Lower leg skin (tissue), 4 donors: ENCODE measurements around the gene SHROOM3. TPM values are rescaled to one million over a fixed set of nuclear protein-coding genes. Genes with fewer than 3 reads are reported as not detected.

Source experiments
- DNase-seq, 2 donors: peaks; one replicate each; pipeline ENCODE4 v3.0.0-alpha.2; 2019; ENCODE audit warnings: low spot score in 2 of 2
- H3K4me3 ChIP-seq: fragments of 200-600 bp; sonication (generic); 2 replicates; pipeline ENCODE4 v1.5.1; 2017; ENCODE audit warnings: mild to moderate bottlenecking, low read depth; ENCODE audit not compliant: poor library complexity, severe bottlenecking
- POLR2A ChIP-seq, 2 donors: fragments of 450-650 bp; IDR thresholded peaks; one replicate each; pipeline ENCODE4 v1.6.1; 2016 to 2017; ENCODE audit warnings: antibody characterized with exemption in 2 of 2, mild to moderate bottlenecking in 1 of 2, moderate library complexity in 1 of 2
- WGBS, 2 donors: methylation state at CpG; one replicate each; pipeline ENCODE4 v1.1.5; 2018; 5-methylcytosine and 5-hydroxymethylcytosine counted together
- intact Hi-C: fragments of 100-400 bp; cut with DNase I; formaldehyde crosslinking; loops from one replicate; pipeline ENCODE4 v1.15.0; 2023; ENCODE audit warnings: low total_unique reads
- total RNA-seq, 4 donors: library from RNA; depleted of rRNA; stranded (reverse); fragments of >200 nt; gene quantifications; one replicate each; pipeline ENCODE4 v1.1.0, GENCODE V29; 2016
- TF ChIP-seq, protein P1 (sequence below), 3 donors: fragments of 450-650 bp; IDR thresholded peaks; one replicate each; pipeline ENCODE4 v1.5.1; 2016; ENCODE audit warnings: antibody characterized with exemption in 3 of 3, mild to moderate bottlenecking in 3 of 3, moderate library complexity in 2 of 3

SHROOM3 gene
- total RNA-seq, 4 donors from 2014 or later: 37.7 to 88.8 (median 44.0) TPM

DNA sequence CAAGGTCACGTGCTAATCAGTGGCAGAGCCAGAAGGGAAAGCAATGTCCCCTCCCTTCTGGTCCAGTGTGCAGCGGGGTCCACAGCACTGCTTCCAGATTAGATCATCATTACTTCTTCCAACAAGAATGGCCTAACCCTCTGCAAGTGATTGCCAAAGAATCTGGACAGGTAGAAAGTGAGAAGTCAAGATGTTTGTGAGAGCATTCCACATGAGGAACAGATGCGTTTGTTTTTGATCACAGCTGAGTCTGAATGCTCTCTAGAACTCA lies 147.7 kb downstream of the SHROOM3 start:
- intact Hi-C loops: no loop called here
- DNase-seq: no peak
- 84 to 93% methylated on average over 3 of the region's 3 CpGs for WGBS, 2 donors
- no peak overlapping the region for H3K4me3 ChIP-seq
- TF ChIP-seq, protein P1, sequence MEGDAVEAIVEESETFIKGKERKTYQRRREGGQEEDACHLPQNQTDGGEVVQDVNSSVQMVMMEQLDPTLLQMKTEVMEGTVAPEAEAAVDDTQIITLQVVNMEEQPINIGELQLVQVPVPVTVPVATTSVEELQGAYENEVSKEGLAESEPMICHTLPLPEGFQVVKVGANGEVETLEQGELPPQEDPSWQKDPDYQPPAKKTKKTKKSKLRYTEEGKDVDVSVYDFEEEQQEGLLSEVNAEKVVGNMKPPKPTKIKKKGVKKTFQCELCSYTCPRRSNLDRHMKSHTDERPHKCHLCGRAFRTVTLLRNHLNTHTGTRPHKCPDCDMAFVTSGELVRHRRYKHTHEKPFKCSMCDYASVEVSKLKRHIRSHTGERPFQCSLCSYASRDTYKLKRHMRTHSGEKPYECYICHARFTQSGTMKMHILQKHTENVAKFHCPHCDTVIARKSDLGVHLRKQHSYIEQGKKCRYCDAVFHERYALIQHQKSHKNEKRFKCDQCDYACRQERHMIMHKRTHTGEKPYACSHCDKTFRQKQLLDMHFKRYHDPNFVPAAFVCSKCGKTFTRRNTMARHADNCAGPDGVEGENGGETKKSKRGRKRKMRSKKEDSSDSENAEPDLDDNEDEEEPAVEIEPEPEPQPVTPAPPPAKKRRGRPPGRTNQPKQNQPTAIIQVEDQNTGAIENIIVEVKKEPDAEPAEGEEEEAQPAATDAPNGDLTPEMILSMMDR (IDR thresholded peaks at IDR 0.05): no peak
- TF ChIP-seq POLR2A (IDR thresholded peaks at IDR 0.05): no peak

DNA sequence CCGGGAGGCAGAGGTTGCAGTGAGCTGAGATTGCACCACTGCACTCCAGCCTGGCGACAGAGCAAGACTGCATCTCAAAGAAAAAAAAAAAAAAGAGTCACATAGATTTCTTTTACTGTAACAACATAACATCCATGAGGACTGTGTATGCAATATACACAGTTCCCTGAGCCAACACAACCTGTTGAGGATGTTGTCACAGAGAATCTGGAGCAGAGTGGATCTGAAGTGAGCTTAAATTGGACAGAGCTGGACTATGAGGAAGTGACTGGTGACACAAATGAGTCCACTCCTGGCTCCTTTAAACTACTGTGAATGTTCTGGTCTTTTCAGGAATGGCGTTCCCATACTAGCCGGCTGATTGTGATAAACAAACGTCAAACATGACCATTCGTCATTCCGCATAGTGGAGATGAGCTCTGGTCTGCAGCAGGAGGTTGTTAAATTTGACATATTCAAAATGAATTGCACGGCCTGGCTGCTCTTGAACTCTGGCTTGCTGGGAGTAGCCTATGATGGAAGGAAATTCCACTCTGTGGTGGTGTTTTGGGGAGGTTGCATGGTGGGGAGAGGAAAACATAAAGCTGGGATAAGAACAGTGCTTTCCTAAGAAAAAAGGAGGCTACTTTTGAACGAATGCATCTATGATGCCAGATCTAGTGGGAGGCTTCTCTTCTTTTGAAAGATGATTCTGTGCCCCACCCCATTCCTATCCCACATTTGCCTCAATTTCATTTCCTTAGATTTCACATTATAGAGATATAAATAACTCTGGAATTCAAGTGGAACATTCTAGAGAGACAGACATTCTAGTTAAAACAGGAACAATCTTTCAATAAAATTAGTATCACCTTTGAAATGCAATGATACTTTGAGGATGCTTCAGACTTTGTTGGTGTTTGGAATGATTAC lies 149.5 kb downstream of the SHROOM3 start:
- no peak overlapping the region for H3K4me3 ChIP-seq
- TF ChIP-seq, protein P1 (IDR thresholded peaks at IDR 0.05): no peak
- no peak for TF ChIP-seq POLR2A (IDR thresholded peaks at IDR 0.05)
- DNase-seq: no peak
- intact Hi-C loops: no loop called here
- WGBS, 2 donors: 81 to 84% methylated on average over 9 of the region's 9 CpGs

DNA sequence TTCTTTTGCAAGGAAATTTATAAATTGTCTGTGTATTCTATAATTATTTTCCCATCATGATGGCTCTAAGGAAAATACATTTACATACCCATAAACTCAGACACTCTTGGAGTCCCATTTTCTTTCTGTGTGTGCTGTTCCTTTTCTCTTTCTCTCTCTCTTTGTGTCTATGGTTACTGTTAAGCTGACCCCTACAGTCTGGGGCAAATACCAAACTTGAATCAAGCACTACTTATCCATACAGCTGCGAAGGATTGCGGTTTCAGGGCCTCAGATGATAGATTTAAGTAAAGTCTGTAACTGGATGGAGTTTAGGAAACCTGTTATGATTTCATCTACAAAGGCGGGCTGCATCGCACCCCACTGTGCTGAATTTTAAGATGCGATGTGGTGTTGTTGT lies 150.2 kb downstream of the SHROOM3 start:
- intact Hi-C loops: no loop called here
- no peak overlapping the region for H3K4me3 ChIP-seq
- DNase-seq: no peak
- WGBS, 2 donors: 73 to 84% methylated on average over 5 of the region's 5 CpGs
- no peak for TF ChIP-seq POLR2A (IDR thresholded peaks at IDR 0.05)
- TF ChIP-seq, protein P1 (IDR thresholded peaks at IDR 0.05): no peak

DNA sequence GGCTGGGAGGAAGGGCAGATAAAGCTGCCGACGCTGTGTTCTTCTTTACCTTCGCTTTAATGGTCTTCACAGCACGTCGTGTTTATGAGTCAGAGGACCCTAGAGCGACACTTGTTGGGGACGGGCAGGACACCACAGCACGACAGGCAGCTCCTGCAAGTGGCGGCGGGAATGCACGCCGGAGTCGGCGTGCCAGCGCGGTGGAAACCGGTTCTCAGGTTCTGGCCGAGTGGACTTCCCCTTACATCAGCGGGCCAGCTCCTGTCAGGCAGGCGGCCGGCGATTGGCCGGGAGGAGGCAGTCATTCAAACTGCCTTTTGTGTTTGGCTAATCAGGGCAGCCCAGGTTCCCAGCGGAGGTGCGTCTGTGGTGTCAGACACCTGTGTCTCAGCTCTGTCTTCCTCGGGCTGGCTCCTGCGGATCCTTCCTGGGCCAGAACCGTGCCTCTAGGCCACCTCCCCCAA lies 150.9 kb downstream of the SHROOM3 start:
- WGBS, 2 donors: 8 to 13% methylated on average over 26 to 28 of the region's 28 CpGs
- peak; percentile 64 to 91 for DNase-seq
- intact Hi-C loops: no loop called here

DNA sequence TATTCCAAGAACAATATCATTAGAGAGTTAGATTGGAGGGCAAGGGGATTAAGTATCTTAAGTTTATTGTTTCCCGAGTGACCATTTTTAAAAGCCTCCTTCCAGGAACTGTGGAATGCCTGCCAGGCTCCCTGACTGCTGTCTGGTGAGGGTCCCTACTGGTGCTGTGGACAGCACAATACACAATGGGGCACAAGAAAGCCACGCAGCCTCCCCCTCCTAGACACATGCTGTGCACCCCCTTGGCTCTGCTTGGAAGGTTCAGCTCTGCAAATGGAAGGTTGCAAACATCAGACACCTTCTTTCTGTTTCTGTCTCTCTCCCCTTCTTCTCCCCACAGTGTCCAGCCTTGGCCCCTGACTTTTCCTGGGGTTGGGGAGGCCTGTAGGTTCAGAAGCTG lies 153.2 kb downstream of the SHROOM3 start:
- no peak for TF ChIP-seq POLR2A (IDR thresholded peaks at IDR 0.05)
- TF ChIP-seq, protein P1 (IDR thresholded peaks at IDR 0.05): no peak
- no peak overlapping the region for H3K4me3 ChIP-seq
- no peak for DNase-seq
- intact Hi-C loops: no loop called here
- 80 to 85% methylated on average over 2 of the region's 2 CpGs for WGBS, 2 donors

More for the DNA sequence above, 150.9 kb downstream of the SHROOM3 start:
- no peak overlapping the region for H3K4me3 ChIP-seq
- TF ChIP-seq, protein P1 (IDR thresholded peaks at IDR 0.05): no peak
